22Rv1 (cell line): ENCODE data around the gene PDE10A.

Source experiments
- H3K27ac ChIP-seq: fragments of 450-650 bp; 2 replicates; pipeline ENCODE4 v1.5.1; 2017
- CTCF ChIP-seq: fragments of 450-650 bp; IDR thresholded peaks from 2 replicates; pipeline ENCODE4 v1.5.1; 2017; ENCODE audit warnings: mild to moderate bottlenecking
- ZFX ChIP-seq: fragments of 450-650 bp; IDR thresholded peaks from 2 replicates; pipeline ENCODE4 v1.6.1; 2017; ENCODE audit warnings: antibody characterized with exemption, borderline replicate concordance

PDE10A gene

GRCh38 chr6:165634101-165634880 is 28.8 kb downstream of the PDE10A start:
- TF ChIP-seq CTCF (no peak), ZFX (no peak)
- H3K27ac ChIP-seq, result no peak overlapping the region

- no peak overlapping the region for H3K27ac ChIP-seq
- TF ChIP-seq CTCF (no peak), ZFX (no peak)
Observed at GRCh38 chr6:165632194-165632593, 30.8 kb downstream of the PDE10A start.

DNA sequence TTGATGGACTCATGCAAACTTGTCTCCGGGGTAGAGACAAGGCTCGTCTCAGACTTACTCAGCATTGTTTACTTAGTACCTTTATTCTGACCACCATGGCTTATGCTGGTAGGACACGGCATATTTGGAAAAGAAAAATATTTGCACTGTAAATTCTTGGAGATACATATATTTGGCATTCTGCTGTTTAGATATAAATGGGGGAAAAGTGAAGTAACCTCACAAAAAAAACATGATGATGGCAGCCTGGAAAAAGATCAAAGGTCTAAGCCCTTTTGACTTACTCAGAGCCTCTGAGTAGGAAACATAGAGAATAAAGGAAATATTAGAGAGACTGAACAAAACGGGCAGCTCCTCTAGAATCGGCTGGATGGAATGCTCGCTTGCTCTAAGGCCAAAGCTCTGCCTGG is 32.5 kb downstream of the PDE10A start:
- no peak for TF ChIP-seq ZFX
- TF ChIP-seq CTCF, result no peak
- no peak overlapping the region for H3K27ac ChIP-seq

- no peak overlapping the region for H3K27ac ChIP-seq
- TF ChIP-seq ZFX, result no peak
- TF ChIP-seq CTCF, result no peak
Observed at GRCh38 chr6:165628955-165629354, 34.1 kb downstream of the PDE10A start.

- no peak overlapping the region for H3K27ac ChIP-seq
- TF ChIP-seq CTCF (no peak), ZFX (no peak)
Observed at GRCh38 chr6:165627366-165627765, 35.7 kb downstream of the PDE10A start.

DNA sequence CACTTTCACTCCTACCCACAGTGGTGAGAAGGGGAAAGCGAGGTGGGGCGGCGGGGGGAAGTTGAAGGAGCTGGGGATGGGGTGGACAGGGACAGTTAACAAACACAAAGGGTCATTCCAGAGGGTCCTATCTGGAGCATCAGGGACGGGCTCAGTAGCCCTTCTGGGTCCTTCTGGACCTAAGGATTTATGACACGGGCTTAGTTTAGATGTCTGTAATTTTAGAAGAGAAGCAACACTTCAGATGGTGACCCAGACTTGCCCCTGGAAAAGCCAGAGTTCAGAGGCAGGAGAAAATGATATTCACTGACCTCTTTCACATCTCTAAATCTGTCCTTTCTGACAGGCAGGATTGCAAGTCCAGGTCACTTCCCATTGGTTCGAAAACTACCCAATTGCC is 36.3 kb downstream of the PDE10A start:
- no peak for TF ChIP-seq ZFX
- no peak for TF ChIP-seq CTCF

DNA sequence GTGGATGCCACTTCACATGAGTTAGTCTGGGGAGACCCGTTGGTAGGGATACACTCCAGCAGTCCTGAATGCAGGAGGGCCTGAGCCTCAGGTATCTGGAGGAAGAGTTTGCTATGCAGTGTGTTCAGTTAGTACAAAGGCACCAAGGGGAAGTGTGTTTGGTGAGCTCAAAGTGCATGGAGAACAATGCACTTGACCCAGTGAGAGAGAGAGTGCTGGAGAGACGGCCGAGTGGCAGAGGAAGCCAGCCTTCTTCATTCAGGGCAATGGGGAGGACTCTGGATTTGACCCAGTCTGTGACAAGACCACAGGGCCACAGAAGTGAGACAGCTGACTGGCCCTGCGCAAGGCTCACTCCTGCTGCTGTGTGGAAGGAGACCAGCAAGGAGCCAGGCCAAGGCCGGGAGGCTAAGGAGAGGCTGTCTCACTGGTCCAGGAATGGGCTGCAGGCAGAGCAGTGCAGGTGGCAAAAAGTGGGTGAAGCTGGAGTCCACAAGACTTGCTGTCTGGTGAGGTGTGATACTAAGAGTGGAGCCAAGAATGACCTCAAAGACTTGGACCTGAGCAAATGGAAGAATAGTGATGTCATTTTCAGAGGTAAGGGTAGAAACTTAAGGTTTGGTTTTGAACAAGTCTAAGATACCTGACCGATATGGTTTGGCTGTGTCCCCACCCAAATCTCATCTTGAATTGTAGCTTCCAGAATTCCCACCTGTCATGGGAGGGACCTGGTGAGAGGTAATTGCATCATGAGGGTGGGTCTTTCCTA is 38.0 kb downstream of the PDE10A start:
- TF ChIP-seq ZFX, result no peak
- no peak for TF ChIP-seq CTCF

More for the DNA sequence above, 36.3 kb downstream of the PDE10A start:
- H3K27ac ChIP-seq, result no peak overlapping the region

More for the DNA sequence above, 38.0 kb downstream of the PDE10A start:
- no peak overlapping the region for H3K27ac ChIP-seq
